Caco-2 (cell line): ENCODE data around the gene LRRC14B. TPM values are rescaled to one million over a fixed set of nuclear protein-coding genes. Genes with fewer than 3 reads are reported as not detected.
A peak's percentile ranks its signal among the peaks of the same experiment; 100 is the strongest.
"Not testable (repeated sequence)": the region's sequence is repeated elsewhere in the genome, so short reads cannot be mapped to it uniquely, and the experiment has no call there.

Source experiments
- BruUV-seq: library from RNA; stranded (reverse); fragments of 400-500 nt; replicated peaks from 2 replicates; lab custom pipeline; 2021; lab: Mats Ljungman, UMichigan
- CTCF ChIA-PET: fragments of 300-600 bp; sonication (Branson Sonifier 250); formaldehyde crosslinking; loops from one replicate; lab custom pipeline; 2022; ENCODE audit warnings: antibody characterized with exemption; lab: Charles Lee
- POLR2A ChIA-PET: fragments of 300-600 bp; sonication (Branson Sonifier 250); formaldehyde crosslinking; loops from one replicate; lab custom pipeline; 2022; ENCODE audit warnings: antibody characterized with exemption; lab: Charles Lee
- DNase-seq, 2 experiments: peaks; one replicate each; pipeline versions ENCODE4 v3.0.0 to v3.0.0-alpha.2; 2020 to 2022
- H3K27me3 ChIP-seq: replicated peaks from 2 replicates; pipeline ENCODE4 v1.6.0; 2011; ENCODE audit warnings: low read length; ENCODE audit not compliant: control insufficient read depth, insufficient read depth
- H3K36me3 ChIP-seq: 2 replicates; pipeline ENCODE4 v1.5.1; 2011; ENCODE audit warnings: low read length; ENCODE audit not compliant: control insufficient read depth, insufficient read depth
- H3K4me1 ChIP-seq: fragments of 250-450 bp; sonication (Bioruptor Pico); 2 replicates; pipeline ENCODE4 v1.5.1; 2020; ENCODE audit warnings: mild to moderate bottlenecking
- H3K4me3 ChIP-seq: 2 replicates; pipeline ENCODE4 v1.5.1; 2011; ENCODE audit warnings: low read depth, mild to moderate bottlenecking, control low read depth, low read length
- H3K9me3 ChIP-seq: fragments of 250-450 bp; sonication (Bioruptor Pico); 2 replicates; pipeline ENCODE4 v1.5.1; 2020; ENCODE audit warnings: mild to moderate bottlenecking, moderate library complexity
- H3K27ac Mint-ChIP-seq: one replicate; pipeline ENCODE4 v1.8.0; 2022; ENCODE audit warnings: mixed read lengths; ENCODE audit not compliant: unreplicated experiment
- H3K27me3 Mint-ChIP-seq: one replicate; pipeline ENCODE4 v1.8.0; 2022; ENCODE audit warnings: mixed read lengths; ENCODE audit not compliant: insufficient read depth, unreplicated experiment
- H3K36me3 Mint-ChIP-seq: one replicate; pipeline ENCODE4 v1.8.0; 2022; ENCODE audit warnings: mild to moderate bottlenecking, mixed read lengths; ENCODE audit not compliant: insufficient read depth, unreplicated experiment
- H3K4me1 Mint-ChIP-seq: one replicate; pipeline ENCODE4 v1.8.0; 2022; ENCODE audit warnings: low read depth, mixed read lengths; ENCODE audit not compliant: unreplicated experiment
- H3K4me3 Mint-ChIP-seq: one replicate; pipeline ENCODE4 v1.8.0; 2022; ENCODE audit warnings: mild to moderate bottlenecking, moderate library complexity, mixed read lengths; ENCODE audit not compliant: unreplicated experiment
- H3K9me3 Mint-ChIP-seq: one replicate; pipeline ENCODE4 v1.8.0; 2022; ENCODE audit warnings: mixed read lengths; ENCODE audit not compliant: unreplicated experiment
- CTCF ChIP-seq, 2 experiments: fragments of 200-600 bp in 1 of 2; IDR thresholded peaks; 1 replicate in 1 of 2; 2 replicates in 1 of 2; pipeline versions ENCODE4 v1.5.1 to v1.8.0; 2011 to 2022; ENCODE audit warnings: antibody characterized with exemption in 1 of 2, control low read depth in 1 of 2, inconsistent platforms in 1 of 2, low read depth in 1 of 2, low read length in 1 of 2, mild to moderate bottlenecking in 1 of 2, moderate library complexity in 1 of 2; ENCODE audit not compliant: insufficient read depth in 1 of 2, severe bottlenecking in 1 of 2, unreplicated experiment in 1 of 2
- intact Hi-C: fragments of 100-400 bp; cut with micrococcal nuclease; formaldehyde crosslinking; loops from one replicate; pipeline ENCODE4 v1.10.0; 2022; ENCODE audit not compliant: unreplicated experiment
- total RNA-seq: library from RNA; stranded (reverse); gene quantifications from 2 replicates; pipeline ENCODE4 v1.2.3, GENCODE V29; 2022

LRRC14B gene
- total RNA-seq, 1 experiment from 2014 or later: not detected

GRCh38 chr5:219460-219863, 28.2 kb downstream of the LRRC14B start:
- Mint-ChIP-seq H3K9me3 (no peaks in the 10 kb centered on the region), H3K4me3 (peak overlapping the region; percentile 84), H3K36me3 (peaks cover 47% of the 10 kb centered on the region), H3K4me1 (peaks cover 7% of the 10 kb centered on the region), H3K27me3 (no peaks in the 10 kb centered on the region), H3K27ac (no peak overlapping the region)
- ChIA-PET CTCF (interaction anchor here (1.6 kb wide), 1 partner anchor 52 kb away, joined by 5 read pairs; the partner anchor contains the start of gene PDCD6), POLR2A (interaction anchor here (2.5 kb wide), 1 partner anchor 51 kb away, joined by 19 read pairs; the partner anchor contains the start of gene PDCD6)
- DNase-seq: no peak
- no peaks in the 10 kb centered on the region for H3K27me3 ChIP-seq
- H3K4me3 ChIP-seq: peak overlapping the region; percentile 99
- BruUV-seq: TSS peak; percentile 33
- H3K4me1 ChIP-seq: peaks cover 9% of the 10 kb centered on the region; the same call in 1 of the 2 replicates
- no peak for TF ChIP-seq CTCF (IDR thresholded peaks at IDR 0.05; ENCODE audit: insufficient read depth in 1 of 2, low read depth in 1 of 2, low read length in 1 of 2, severe bottlenecking in 1 of 2, unreplicated experiment in 1 of 2)
- intact Hi-C loops: loop anchor here (2.0 kb wide), 1 partner anchor 51 kb away; the partner anchor contains the start of gene PDCD6
- no peaks in the 10 kb centered on the region for H3K9me3 ChIP-seq
- no peaks in the 10 kb centered on the region for H3K36me3 ChIP-seq

GRCh38 chr5:219991-220390, 28.7 kb downstream of the LRRC14B start:
- BruUV-seq: no TSS peak
- no peak for DNase-seq
- CTCF ChIA-PET: no interaction called here
- no peak for TF ChIP-seq CTCF (IDR thresholded peaks at IDR 0.05; ENCODE audit: insufficient read depth in 1 of 2, low read depth in 1 of 2, low read length in 1 of 2, severe bottlenecking in 1 of 2, unreplicated experiment in 1 of 2)
- H3K27me3 Mint-ChIP-seq: no peaks in the 10 kb centered on the region
- no peak overlapping the region for H3K27ac Mint-ChIP-seq
- H3K4me3 Mint-ChIP-seq: peak overlapping the region; percentile 84
- Histone ChIP-seq H3K36me3 (no peaks in the 10 kb centered on the region), H3K9me3 (no peaks in the 10 kb centered on the region), H3K27me3 (no peaks in the 10 kb centered on the region), H3K4me1 (peaks cover 9% of the 10 kb centered on the region; the same call in 1 of the 2 replicates), H3K4me3 (no peak overlapping the region)
- H3K4me1 Mint-ChIP-seq: peaks cover 7% of the 10 kb centered on the region
- H3K36me3 Mint-ChIP-seq: peaks cover 47% of the 10 kb centered on the region
- POLR2A ChIA-PET: no interaction called here
- intact Hi-C loops: loop anchor here (2.0 kb wide), 1 partner anchor 51 kb away; the partner anchor contains the start of gene PDCD6
- no peaks in the 10 kb centered on the region for H3K9me3 Mint-ChIP-seq

GRCh38 chr5:222951-223715, 31.8 kb downstream of the LRRC14B start:
- DNase-seq, H3K36me3 ChIP-seq, H3K9me3 Mint-ChIP-seq, H3K4me3 Mint-ChIP-seq, BruUV-seq, H3K9me3 ChIP-seq, H3K4me3 ChIP-seq, POLR2A ChIA-PET, H3K4me1 Mint-ChIP-seq, H3K27me3 ChIP-seq, H3K4me1 ChIP-seq, H3K27ac Mint-ChIP-seq, H3K27me3 Mint-ChIP-seq, intact Hi-C loops, CTCF ChIA-PET: not testable (repeated sequence)
- peaks cover 56% of the 10 kb centered on the region for H3K36me3 Mint-ChIP-seq
